Stimulated activated CD8-positive, alpha-beta memory T cell treated with anti-CD3 and anti-CD28 coated beads, Interleukin-2, amount 100 ng/mL, for 48 hours (primary cell): ENCODE data around the gene GRIK2.

Experiments used
- DNase-seq, 2 donors: peaks; one replicate each; pipeline ENCODE4 v3.0.0-alpha.2; 2020; ENCODE audit warnings: low read depth in 2 of 2

Gene GRIK2

DNA sequence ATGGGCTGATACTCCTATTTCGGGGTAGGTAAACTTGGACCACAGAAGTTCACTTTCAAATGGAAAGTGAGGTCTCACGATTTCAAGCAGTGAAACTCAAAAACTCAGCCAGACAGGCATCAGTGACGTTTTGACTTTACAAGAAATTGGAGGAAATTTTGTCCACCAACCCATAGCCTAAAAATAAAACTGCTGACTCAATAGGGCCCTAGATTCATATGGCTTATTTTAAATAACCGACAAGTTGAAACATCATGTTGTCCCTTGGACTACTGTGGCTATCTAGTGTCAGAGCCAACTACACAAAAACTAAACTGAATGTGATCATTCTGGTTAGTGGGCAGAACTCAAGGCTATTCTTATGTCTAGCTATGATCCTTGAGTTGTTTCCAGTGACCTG, 486.3 kb downstream of the GRIK2 start:
- DNase-seq: no peak

DNA sequence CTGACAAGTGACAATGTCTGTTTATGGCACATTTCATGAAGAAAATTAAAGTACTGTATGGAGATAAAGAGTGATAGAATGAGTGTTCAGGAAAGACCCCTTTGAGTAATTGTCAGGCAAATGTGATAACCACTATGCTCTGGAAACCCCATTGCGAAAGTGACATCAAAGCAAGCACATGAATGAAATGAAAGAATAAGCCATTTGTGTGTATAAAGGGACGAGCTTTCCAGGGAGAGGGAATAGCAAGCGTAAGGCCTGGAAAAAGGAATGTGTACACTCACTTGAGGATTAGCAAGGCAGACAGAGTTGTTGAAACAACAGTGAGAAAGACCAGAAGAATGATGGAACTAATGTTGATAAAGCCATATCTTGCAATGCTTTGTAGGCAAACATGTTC, 490.0 kb downstream of the GRIK2 start:
- no peak for DNase-seq

DNA sequence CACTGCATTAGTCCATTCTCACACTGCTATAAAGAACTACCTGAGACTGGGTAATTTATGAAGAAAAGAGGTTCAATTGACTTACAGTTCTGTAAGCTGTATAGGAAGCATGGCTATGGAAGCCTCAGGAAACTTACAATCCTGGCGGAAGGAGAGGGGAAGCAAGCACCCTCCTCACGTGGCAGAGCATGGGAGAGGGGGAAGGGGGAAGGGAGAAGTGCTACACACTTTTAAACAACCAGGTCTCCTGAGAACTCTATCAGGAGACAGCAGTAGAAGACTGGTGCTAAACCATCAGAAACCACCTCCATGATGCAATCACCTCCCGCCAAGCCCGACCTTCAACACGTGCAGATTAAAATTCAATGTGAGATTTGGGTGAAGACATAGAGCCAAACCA, 494.0 kb downstream of the GRIK2 start:
- no peak for DNase-seq

DNA sequence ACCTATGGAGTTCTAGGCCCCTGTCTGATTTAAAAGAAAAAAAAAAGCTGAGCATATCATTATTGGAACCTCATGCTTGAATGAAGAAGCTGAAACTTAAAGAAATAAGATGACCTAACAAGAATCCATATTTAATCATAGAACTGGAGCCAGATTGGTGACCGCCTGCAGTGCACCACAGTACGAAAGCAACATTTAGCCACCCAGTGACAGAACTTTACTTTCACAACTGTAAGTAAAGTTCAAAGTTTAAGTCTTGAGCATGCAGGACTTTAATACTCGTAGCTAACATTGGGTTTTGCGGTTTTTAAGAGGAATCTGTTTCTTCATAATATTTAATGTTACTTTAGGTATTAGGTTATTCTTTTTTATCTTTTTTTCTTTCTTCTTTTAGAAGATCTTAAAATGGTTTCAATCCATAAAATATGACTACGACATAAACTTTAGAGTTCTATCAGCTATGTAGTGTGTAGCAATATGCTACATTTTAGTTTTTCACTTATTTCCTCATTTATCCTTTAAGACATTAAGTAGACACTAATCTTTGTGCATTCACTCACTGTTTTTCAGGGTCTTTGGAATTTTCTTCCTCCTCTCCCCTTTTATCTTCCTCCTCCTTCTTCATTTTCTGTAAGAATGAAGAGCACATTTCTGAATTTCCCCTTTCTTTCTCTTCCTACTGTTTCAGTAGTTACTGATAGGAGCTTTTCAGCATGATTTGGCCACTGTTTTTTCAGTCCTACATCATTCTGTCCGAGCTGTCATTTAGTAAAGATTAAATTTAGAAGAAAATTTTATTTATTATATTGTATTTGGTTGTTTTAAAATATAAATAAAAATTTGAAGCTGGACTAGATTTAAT, 514.1 kb downstream of the GRIK2 start:
- no peak for DNase-seq

DNA sequence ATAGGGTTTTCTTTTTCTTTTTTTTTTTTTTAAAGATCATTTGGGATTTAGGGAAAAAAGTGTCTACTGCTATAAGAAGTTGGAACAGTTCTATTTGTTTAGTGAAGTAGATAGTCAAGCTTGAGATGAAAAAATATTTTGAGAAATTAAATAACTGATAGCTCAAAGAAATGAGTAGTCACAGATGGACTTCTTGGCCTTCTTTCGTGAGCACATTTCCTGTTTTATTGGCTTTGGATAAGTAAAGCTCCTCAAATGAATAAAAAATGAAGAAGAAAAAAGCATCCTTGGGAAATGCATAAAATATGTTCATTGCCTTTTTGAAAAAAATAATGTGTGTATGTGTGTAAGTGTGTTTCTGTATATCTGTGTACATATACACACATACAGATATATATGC, 515.9 kb downstream of the GRIK2 start:
- DNase-seq: no peak

DNA sequence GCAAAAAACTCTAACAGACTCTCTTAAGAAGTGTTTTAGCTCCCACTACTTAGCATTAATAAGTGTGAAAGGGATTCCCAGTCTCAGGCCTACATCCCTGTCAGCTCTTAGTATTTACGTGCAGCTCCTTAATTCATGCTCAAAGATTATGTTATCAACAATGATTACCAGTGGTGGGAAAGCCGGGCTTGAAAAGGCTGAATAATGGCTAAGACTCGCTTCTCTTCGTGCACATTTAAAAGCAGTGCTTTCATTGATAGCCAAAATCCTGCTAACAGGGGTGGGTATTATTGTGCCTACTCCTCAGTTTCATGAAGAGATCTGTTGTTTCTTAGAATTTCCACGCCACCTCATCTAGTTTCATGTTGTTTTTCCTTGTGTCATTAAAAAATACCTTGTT, 518.8 kb downstream of the GRIK2 start:
- DNase-seq: no peak

DNA sequence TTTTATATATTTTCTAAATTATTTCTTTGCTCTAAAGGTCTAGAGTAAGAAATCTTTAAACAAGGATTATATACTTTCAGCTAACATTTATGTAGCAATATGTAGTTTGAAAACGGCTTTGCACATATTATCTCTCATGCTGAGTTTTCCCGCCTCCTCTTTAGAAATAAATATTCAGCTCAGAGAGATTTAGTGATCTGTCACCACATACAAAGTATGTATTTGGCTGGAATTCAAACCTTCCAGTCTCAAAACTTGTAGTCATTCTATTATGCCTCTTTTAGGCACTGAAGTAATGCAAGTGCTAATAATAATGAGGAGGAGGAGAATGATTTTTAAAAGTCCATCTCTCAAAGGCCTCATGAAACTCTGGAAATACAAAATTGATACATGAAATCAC, 525.0 kb downstream of the GRIK2 start:
- no peak for DNase-seq

DNA sequence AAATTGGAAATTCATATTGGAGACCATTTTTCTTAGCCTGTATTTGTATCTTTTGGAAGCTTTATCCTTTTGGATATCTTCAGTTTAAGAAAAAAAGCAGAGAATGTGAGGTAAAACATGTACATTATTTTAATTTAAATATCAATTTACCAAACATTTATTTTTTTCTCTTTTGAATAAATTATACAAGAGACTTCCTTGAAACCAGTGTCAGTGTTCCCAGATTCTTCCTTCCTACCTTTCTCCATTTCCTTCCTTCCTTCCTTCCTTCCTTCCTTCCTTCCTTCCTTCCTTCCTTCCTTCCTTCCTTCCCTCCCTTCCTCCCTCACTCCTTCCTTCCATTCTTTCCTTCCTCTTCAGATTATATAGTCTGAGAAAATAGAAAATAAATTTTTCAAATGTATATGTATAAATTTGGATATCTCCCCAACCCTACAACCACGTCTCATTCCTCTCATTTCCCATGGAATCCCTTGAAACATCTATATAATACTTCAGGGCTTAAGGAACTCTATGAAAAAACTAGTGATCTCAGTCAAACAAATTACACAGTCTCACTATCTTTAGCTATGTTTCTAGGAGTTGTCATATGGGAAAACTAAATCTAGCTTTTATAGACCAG, 528.4 kb downstream of the GRIK2 start:
- DNase-seq: no peak

DNA sequence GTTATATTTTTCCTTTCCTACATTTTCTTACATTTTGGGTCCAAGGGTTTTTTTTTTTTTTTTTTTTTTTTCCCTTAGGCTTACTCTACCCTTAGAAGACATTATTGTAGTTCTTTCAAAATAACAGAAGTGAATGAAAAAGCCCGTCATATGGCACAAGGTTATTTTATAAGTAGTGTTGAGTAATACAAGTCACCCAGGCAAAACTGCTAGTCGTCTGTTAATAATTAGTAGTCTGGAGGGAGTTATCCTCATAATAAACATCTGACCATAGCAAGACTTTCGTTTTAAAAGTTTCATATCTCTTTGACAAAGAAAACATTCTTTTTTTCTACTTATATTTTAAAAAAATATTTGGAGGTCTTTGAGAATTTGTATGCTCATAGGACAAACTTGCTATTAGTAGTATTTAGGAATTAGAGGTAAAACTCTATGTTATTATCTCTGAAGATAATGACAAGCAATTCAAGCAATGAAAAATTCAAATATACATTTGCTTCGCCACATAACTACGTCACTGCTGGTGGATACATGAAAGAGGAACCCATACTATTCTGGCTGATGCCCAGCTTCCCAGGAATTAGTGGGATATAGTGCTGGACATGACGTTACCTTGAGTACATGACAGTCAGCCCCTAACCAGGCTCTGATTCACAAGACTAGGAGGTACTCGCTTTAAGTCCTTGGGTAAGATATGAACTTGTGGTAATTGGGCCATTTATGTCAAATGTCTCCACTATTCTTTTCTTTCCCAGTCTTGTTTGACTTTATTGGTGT, 532.8 kb downstream of the GRIK2 start:
- no peak for DNase-seq

DNA sequence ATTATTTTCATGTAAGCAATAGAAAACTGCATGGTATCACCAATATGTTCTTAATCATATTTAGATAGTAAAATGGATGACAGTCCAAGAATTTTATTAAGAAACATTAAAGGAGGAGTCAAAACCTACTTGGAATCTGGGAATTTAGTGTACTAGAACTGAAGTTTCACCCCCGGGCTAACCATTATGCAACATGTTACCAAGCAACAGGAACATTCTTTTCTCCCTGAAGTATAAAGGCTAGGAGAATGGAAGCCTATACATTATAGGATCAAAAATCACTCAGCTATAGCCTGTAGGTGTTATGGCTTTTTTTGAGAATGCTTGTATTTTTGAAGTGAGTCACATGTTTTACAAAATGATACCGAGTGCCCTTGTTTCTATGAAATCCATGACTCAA, 538.3 kb downstream of the GRIK2 start:
- DNase-seq: no peak

DNA sequence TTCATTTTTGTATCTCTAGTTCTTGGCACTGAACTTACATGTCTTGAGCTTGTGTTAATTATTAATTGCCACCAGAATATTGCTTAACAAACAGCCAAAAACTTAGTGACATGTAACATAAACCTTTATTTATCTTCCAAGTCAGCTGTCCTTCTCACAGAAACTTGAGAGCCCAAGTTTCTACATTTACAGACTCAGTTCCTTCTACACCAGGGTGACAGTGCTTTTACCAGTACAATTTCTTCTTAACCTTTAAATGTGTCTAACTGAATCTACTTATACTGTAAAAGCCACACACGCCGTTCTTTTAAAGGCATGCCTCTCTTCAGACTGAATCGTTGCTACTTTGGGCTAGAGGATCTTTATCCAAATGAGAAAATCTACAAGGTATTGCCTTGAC, 539.2 kb downstream of the GRIK2 start:
- DNase-seq: no peak

DNA sequence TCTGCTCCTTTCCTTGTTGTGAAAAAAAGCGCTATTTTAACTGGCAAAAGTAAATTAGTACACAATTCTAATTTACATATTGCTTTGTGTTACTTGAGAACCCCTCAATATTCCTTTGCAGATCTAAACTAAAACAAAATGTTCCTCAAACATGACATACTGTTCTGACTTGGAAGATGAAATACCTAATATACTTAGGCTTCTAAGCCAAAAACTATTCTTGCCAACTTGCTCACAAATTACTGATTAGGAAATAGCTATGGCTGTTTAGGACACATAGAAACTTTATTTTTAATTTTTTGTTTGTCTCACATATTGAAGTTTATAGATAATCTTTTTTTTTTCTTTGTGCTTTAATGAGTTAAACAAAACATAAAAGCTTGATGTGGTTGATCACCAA, 542.2 kb downstream of the GRIK2 start:
- DNase-seq: no peak

DNA sequence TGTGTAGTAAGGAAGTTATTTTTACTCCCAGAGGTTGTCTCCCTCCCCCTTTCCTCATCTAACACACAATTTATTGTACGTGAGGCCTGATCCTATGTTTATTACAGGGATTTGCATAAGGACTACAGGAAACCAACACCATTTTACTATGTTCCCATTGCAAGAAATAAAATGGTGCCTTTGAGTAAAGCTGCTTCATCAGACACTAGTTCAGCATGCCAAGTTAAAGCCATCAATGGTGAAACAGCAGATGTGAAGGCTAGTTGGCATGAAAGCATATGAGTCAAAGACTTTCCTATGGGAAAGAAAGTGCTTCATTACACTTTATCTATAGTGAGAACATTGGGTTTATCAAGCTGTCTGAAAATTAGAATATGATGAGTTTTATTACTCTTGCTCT, 543.0 kb downstream of the GRIK2 start:
- no peak for DNase-seq

DNA sequence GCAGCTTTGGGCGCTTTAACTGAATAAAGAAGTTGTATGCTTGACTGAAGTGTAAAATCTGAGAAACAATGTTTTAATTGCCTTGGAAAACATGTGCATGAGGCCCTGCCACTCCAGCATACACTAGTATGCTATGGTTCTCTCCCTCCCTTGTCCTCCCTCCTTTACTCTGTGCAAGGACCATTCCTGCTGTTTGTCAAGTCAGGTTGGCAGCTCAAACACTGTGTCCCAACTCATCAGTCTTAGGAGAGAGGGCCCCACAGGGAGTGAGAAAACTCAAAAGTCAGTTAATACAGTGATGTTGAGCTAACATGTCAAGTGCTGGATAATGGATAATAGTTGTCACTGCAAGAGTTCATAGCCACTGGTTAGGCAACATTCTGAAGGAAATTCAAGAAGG, 543.6 kb downstream of the GRIK2 start:
- DNase-seq: no peak

DNA sequence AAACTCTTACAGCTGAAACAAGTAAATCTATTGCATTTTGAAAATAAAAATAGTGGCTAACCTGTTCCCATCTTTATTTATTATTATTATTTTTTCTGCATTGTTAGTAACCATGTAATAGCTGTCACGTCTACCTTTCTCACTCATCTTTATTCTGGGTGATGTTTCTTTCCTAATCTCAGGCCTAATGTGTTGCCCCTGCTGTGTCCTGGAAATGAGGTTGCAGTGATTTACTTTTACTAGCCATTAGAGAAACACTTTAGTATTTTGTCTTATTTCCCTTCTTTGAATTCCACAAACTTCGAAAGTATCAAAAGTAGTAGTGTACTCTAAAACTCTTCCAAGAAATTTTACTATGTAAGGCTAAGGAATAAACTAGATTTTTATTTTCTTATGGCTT, 546.9 kb downstream of the GRIK2 start:
- DNase-seq: no peak

DNA sequence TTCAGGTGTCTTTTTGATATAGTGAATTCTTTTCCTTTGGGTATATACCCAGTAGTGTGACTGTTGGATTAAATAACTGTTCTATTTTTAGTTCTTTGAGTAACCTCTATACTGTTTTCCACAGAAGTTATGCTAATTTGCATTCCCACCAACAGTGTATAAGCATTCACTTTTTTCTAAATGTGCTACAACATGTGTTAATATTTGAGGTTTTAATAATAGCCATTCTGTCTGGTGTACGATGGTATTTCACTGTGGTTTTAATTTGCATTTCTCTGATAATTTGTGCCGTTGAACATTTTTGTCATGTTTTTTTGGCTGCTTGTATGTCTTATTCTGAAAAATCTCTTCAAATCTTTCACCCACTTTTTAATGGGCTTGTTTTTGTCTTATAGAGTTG, 563.5 kb downstream of the GRIK2 start:
- DNase-seq: no peak

DNA sequence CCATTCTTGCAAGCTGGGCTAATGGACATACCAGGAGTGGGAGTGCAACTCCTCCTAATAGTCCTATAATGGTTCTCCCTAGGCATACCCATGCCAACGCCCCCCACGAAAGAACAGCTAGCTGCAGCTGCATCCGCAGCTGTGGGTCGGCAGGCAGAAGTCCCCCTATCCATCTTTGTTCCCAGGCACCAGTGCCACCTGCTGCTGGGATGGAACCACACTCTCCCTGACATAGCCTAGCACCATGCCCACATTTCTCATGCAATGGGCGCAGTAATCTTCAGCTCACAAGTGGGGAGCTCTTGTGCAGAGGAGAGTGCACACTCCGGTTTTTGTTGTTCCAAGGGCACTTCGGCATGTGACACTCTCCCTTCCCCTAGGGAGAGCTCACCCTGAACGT, 567.8 kb downstream of the GRIK2 start:
- no peak for DNase-seq

DNA sequence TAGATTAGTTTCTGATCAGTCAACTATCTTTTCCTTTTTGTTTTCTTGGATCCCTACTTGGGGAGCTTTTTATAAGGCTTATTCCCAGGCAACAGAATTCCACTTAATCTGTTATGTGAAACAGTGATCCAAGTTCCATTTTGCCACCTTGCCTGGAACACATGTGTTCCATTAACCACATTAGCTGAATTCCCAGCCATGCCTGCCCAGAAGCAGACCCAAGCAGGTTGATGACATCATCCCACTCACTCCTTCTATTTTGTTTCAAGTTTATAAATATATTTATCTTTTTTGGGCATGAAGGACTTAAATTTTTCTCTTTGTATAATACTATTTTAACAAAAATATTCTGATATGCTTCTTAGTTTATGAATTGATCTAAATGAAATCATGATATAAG, 587.4 kb downstream of the GRIK2 start:
- no peak for DNase-seq

DNA sequence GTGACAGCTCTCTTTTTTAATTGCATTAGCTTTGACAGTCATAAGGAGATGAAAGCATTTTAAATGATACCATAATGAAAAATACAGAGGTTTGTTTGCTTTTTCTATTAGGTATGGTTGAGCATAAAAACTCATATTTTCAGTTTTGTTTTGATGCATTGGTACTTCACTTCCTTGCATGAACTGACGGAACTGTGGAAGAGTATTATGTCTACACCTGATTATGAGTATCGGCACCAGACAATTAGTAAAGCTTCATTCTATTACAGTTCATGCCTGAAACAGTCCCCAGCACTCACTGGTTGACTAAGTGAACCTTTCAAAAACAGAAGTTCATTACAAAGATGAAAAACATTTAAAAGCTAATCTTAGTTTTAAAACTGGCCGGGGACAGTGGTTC, 593.0 kb downstream of the GRIK2 start:
- DNase-seq: no peak

DNA sequence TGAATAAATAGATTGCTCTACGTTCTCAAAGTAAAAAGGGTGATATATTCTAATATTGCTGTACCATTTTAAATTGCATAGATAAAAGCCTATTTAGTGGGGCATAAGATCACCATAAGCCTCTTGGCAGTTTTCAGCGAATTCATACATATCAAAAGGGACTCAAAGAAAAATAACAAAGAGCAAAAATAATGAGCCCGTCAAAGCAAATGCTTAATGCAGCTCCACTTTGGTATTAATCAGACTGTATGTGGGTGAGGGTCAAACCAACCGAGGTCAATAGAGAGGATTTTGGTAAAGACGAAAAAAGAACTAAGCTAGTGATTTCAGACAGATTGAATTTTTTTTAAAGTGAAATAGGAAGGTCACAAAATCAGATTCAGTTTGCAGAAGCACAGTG, 598.8 kb downstream of the GRIK2 start:
- no peak for DNase-seq

DNA sequence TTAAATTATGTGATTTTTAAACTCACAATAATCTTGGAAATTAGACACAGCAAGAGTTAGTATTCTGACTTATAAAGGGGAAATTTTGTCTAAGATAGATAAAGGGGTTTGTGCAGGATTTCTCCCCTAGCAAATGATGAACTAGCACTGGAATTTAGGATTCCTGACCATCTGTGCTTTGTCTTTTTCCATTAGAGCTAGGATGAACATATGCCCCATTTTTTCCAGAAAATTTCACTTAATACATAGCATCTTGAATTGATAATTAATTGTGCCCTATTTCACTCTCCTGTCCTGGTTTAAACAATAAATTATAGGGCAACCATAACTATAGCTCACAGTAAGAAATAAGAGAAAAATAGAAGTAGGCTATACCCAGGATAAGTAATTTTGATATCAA, 601.0 kb downstream of the GRIK2 start:
- DNase-seq: no peak

DNA sequence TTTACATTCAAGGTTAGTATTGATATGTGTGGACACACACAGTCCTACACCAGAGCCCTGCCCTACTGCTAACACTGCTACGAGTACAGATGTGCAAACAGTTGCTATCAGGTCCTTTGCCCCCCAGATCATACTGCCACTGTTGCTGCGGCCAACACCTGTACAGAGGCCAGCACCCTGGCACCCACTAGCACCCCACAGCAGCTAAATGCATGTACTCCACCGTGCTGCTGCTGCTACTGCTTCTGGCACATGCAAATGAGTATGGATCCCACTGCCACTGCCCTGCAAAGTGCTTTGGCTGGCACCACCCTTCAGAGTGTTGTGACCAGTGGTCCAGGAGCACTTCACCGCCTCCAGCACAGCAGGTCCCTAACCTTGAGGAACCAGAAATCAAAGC, 621.9 kb downstream of the GRIK2 start:
- DNase-seq: no peak

DNA sequence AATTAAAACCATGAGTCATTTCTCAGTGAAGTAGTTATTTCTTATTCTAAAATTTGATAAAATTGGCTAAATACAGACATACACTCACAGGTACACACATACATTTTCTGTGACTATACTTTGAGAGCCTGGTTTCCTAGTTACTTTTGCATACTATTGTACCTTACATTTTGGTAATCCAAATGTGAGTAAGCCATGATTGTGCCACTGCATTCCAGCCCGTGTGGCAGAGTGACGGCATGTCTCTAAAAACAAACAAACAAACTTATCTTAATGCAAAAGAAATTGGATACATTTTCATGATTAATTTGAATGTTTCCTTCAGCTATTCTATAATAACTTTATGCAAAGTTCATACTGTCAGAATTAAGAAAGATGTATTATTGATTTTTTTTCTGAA, 628.8 kb downstream of the GRIK2 start:
- no peak for DNase-seq
